GM12801 (cell line): ENCODE data around the gene CD300E.

Experiments
- TF ChIP-seq, protein P1 (sequence below): IDR thresholded peaks from one replicate; pipeline ENCODE4 v1.5.1; 2011; ENCODE audit warnings: control low read depth; ENCODE audit not compliant: insufficient read length; ENCODE audit errors: extremely low read depth

Gene CD300E

DNA sequence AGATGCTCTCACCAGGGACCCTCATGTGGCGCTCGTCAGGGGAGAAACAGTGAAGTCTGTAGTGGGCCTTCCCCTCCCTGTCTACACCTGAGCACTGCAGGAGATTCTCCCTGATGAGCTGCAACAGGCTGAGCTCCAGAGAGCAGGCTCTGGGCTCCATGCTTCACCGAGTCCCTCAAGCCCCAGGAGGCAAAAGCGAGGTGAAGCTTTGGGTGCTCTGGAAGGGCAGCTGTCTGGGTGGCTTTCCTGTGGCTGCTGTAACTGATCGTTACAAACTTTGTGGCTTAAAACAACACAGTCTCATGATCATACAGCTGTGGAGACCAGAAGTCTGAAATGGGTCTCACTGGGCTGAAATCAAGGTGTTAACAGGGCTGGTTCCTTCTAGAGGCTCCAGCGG is 19.3 kb downstream of the CD300E start:
- TF ChIP-seq, protein P1, sequence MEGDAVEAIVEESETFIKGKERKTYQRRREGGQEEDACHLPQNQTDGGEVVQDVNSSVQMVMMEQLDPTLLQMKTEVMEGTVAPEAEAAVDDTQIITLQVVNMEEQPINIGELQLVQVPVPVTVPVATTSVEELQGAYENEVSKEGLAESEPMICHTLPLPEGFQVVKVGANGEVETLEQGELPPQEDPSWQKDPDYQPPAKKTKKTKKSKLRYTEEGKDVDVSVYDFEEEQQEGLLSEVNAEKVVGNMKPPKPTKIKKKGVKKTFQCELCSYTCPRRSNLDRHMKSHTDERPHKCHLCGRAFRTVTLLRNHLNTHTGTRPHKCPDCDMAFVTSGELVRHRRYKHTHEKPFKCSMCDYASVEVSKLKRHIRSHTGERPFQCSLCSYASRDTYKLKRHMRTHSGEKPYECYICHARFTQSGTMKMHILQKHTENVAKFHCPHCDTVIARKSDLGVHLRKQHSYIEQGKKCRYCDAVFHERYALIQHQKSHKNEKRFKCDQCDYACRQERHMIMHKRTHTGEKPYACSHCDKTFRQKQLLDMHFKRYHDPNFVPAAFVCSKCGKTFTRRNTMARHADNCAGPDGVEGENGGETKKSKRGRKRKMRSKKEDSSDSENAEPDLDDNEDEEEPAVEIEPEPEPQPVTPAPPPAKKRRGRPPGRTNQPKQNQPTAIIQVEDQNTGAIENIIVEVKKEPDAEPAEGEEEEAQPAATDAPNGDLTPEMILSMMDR: no peak

DNA sequence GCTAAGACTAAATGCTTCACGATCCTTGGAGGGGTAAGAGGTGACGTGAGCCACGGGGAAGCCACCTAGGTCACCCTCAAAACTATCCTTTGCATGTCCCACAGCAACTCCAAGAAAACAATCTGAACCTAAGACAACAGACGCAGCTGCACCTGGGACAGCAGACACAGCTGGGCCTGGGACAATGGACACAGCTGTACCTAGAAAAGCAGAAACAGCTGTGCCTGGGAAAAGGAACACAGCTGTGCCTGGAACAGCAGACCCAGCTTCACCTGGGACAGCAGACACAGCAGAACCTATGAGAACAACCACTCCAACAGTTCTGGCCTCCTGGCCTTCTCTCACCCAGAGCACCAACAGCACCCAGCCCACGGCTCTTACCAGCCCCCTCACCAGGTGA is 19.8 kb downstream of the CD300E start:
- TF ChIP-seq, protein P1: no peak

DNA sequence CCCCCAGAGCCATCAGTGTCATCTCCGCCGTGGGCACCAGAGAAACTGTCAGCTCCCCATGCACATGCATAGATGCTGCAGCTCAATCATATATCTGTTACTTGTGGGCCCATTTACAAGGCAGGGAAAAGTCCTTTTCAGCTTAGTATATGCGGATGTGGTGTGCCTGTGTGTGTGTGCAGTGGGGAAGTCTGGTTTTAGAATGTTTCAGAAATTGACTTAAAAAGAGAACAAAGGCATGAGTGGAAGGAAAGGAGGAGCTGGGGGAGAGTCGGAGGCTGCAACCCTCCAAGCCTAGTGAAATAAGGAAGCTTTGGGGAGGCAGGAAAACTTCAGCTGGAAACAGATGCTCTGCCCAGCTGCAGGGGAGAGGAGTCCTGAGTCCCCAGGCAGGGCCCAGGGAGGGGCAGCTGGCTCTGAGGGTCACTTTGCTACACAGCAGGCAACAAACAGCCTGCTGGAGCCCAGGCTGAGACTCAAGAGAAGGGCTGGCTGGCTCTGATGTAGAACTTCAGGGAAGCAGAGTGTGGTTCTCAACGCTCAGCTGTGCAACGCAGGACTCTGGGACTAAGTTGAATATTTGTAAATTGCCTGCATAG is 20.4 kb downstream of the CD300E start:
- TF ChIP-seq, protein P1: no peak

DNA sequence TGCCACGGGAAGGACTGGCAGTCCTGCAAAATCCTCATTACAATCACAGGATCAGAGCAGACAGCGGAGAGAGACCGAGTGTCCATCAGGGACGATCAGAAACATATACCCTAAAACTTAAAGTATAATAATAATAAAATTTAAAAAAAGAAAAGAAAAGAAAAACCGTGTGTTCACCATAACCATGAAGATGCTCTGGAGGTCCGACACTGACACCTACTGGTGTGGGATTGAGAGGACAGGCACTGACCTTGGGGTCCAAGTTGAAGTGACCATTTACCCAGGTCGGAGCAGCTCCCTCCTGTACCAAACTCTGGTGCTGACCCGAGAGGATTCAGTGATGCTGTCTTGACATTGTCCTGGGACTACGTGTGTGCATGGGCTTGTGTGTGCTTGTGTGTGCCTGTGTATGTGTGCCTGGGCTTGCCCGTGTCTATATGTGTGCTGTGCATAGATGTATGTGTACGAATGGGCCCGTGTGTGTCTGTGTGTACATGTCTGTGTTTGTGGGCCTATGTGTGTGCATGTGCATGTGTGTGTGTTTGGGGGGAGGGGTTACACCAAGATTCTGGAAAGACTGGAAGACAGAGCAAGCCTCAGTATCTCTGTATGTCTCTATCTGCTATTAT is 21.5 kb downstream of the CD300E start:
- TF ChIP-seq, protein P1: no peak

DNA sequence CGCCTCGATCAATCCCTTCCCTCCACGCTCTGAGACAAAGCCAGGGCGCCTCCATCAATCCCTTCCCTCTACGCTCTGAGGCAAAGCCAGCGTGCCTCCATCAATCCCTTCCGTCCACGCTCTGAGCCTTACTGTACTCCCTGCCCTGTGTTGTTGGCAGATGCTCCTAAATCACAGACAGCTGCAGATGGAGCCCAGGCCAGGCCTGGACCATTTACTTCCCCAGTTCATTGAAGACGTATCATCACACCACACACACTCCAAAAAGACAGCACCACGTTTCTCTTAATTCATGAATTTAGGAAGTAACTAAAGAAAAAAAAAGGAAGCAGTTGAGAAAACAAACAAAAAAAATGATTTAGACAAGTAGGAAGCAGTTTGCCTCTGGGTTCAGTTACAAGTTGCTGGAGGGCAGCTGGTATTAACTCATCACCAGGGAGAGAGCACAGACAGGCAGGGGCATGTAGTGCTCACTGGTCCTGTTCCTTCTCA is 24.0 kb downstream of the CD300E start:
- TF ChIP-seq, protein P1: no peak

DNA sequence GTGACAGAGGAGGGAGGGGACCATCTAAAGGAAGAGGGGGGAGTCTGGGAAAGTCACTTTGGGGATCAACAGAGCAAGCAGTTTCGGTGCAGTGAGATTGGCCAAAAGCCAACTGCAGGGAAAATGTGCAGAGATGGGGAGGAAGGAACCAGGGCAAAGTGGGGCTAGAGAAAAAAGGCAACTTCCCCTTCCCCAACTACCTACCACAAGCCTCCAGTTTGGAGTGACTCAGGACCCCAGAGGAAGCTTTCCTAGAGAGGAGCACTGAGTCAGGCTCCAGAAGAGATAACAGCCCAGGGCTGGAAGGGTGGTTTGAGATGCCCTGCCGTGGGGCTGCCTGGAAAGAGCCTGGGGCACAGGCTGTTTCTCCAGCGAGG is 24.5 kb downstream of the CD300E start:
- TF ChIP-seq, protein P1: no peak

DNA sequence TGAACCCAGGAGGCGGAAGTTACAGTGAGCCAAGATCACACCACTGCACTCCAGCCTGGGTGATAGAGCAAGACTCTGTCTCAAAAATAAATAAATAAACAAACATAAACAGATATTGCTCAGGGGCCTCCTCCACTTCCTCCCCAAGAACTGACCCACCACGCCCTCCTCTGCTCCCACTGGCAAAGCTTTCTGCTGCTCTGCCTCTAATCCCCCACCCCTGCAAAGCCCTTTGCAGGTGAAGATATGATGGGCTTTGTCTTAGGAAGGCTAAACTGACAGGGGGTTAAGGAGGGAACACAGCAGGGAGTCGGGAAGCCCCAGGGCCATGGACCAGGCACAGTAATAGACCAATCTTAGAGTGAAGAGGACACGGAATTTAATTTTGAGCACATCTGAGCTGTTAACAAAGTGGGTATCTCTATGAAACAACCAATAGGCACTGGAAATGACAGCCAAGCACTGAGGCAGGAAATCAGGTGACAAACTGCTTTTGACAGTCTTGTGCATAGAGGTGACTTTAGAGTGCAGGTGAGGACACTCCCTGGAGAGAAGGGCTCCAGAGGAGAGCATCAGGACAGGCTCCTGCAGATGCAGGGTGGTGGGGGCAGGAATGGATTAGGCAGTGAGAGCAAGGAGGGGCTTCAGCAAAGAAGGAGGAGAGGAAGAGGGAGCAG is 25.1 kb downstream of the CD300E start:
- TF ChIP-seq, protein P1: no peak
